ENCODE measurements around the gene RNF220.

Gene RNF220

GRCh38 chr1:44405031-44405797, at the start of gene RNF220:
Gene RNF220 (plus strand): TSS chr1:44405255.
- TF ChIP-seq GATA2 (IDR thresholded peaks at IDR 0.05; ENCODE audit: low read depth, low read length) (no peak), GATA3 (IDR thresholded peaks at IDR 0.05; ENCODE audit: low read depth, low read length) (no peak)

GRCh38 chr1:44355582-44356305, 49.3 kb upstream of the RNF220 start:
- TF ChIP-seq GATA2 (IDR thresholded peaks at IDR 0.05; ENCODE audit: low read depth, low read length), result no peak

GRCh38 chr1:44357710-44358109, 47.3 kb upstream of the RNF220 start:
- no peak for TF ChIP-seq GATA3 (IDR thresholded peaks at IDR 0.05; ENCODE audit: low read depth, low read length)
- no peak for TF ChIP-seq GATA2 (IDR thresholded peaks at IDR 0.05; ENCODE audit: low read depth, low read length)

- TF ChIP-seq GATA2 (IDR thresholded peaks at IDR 0.05; ENCODE audit: low read depth, low read length) (no peak), GATA3 (IDR thresholded peaks at IDR 0.05; ENCODE audit: low read depth, low read length) (no peak)
Measured at GRCh38 chr1:44359234-44359935, 45.7 kb upstream of the RNF220 start.

- TF ChIP-seq GATA3 (IDR thresholded peaks at IDR 0.05; ENCODE audit: low read depth, low read length), result no peak
- no peak for TF ChIP-seq GATA2 (IDR thresholded peaks at IDR 0.05; ENCODE audit: low read depth, low read length)
Measured at GRCh38 chr1:44361478-44361877, 43.6 kb upstream of the RNF220 start.

GRCh38 chr1:44366371-44366975, 38.6 kb upstream of the RNF220 start:
- TF ChIP-seq GATA3 (IDR thresholded peaks at IDR 0.05; ENCODE audit: low read depth, low read length) (no peak), GATA2 (IDR thresholded peaks at IDR 0.05; ENCODE audit: low read depth, low read length) (no peak)

GRCh38 chr1:44367944-44368343, 37.1 kb upstream of the RNF220 start:
- TF ChIP-seq GATA3 (IDR thresholded peaks at IDR 0.05; ENCODE audit: low read depth, low read length) (no peak), GATA2 (IDR thresholded peaks at IDR 0.05; ENCODE audit: low read depth, low read length) (no peak)

GRCh38 chr1:44368471-44369151, 36.4 kb upstream of the RNF220 start:
- no peak for TF ChIP-seq GATA2 (IDR thresholded peaks at IDR 0.05; ENCODE audit: low read depth, low read length)
- TF ChIP-seq GATA3 (IDR thresholded peaks at IDR 0.05; ENCODE audit: low read depth, low read length), result no peak

GRCh38 chr1:44371206-44371605, 33.8 kb upstream of the RNF220 start:
- TF ChIP-seq GATA3 (IDR thresholded peaks at IDR 0.05; ENCODE audit: low read depth, low read length) (no peak), GATA2 (IDR thresholded peaks at IDR 0.05; ENCODE audit: low read depth, low read length) (no peak)

- no peak for TF ChIP-seq GATA3 (IDR thresholded peaks at IDR 0.05; ENCODE audit: low read depth, low read length)
- no peak for TF ChIP-seq GATA2 (IDR thresholded peaks at IDR 0.05; ENCODE audit: low read depth, low read length)
Measured at GRCh38 chr1:44375547-44375946, 29.5 kb upstream of the RNF220 start.

- TF ChIP-seq GATA2 (IDR thresholded peaks at IDR 0.05; ENCODE audit: low read depth, low read length) (no peak), GATA3 (IDR thresholded peaks at IDR 0.05; ENCODE audit: low read depth, low read length) (no peak)
Measured at GRCh38 chr1:44377925-44378784, 26.9 kb upstream of the RNF220 start.

GRCh38 chr1:44380666-44381177, 24.3 kb upstream of the RNF220 start:
- TF ChIP-seq GATA3 (IDR thresholded peaks at IDR 0.05; ENCODE audit: low read depth, low read length) (no peak), GATA2 (IDR thresholded peaks at IDR 0.05; ENCODE audit: low read depth, low read length) (no peak)

GRCh38 chr1:44388551-44388950, 16.5 kb upstream of the RNF220 start:
- TF ChIP-seq GATA2 (IDR thresholded peaks at IDR 0.05; ENCODE audit: low read depth, low read length) (no peak), GATA3 (IDR thresholded peaks at IDR 0.05; ENCODE audit: low read depth, low read length) (no peak)

Data from SH-SY5Y (cell line).